ENCODE results near the gene KATNAL1. TPM values are rescaled to one million over a fixed set of nuclear protein-coding genes. Genes with fewer than 3 reads are reported as not detected.

The KATNAL1 gene
- total and polyA plus RNA-seq, 10 of the 15 experiments (the other 5 are each of a cell fraction or from before 2014, with no cell fraction given): 6.5 to 18.7 (median 11.7) TPM

DNA sequence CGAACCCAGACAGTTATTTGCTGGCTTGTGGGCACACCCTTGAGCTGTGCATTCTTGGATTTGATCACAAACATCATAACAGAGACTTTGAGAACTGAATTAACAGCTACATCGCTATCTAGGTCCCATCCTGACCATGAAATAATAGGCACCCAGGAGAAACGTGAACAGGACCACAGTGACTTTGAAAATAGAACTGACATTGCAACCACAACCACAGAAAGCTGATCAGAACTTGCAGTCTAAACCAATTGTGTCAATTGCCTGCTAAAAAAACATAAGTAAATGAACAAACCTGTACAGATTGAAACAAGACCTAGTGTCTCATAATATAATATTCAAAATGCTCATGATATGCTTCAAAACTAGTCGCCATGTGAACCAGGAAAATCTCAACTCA is 18.3 kb upstream of the KATNAL1 start:
- Histone ChIP-seq H3K36me3 (ENCODE audit: control insufficient read depth in 2 of 2, insufficient read depth in 2 of 2, low read length in 1 of 2) (no peaks in the 10 kb centered on the region), H2AFZ (ENCODE audit: control insufficient read depth, low read depth, low read length) (no peak overlapping the region), H3K9ac (ENCODE audit: control insufficient read depth, insufficient read depth, low read length) (no peak overlapping the region), H3K4me3 (no peak overlapping the region), H3K4me1 (ENCODE audit: control insufficient read depth, insufficient read depth, low read length) (peaks cover 6% of the 10 kb centered on the region), H3K4me2 (ENCODE audit: control insufficient read depth, insufficient read depth) (no peak overlapping the region), H4K20me1 (ENCODE audit: control insufficient read depth, insufficient read depth) (no peaks in the 10 kb centered on the region), H3K27me3 (replicated peaks in 1 of 2; ENCODE audit: control insufficient read depth in 2 of 2, insufficient read depth in 2 of 2, low read length in 1 of 2) (no peaks in the 10 kb centered on the region), H3K79me2 (ENCODE audit: control insufficient read depth, insufficient read depth, low read length) (no peaks in the 10 kb centered on the region), H3K9me3 (replicated peaks; ENCODE audit: control insufficient read depth, insufficient read depth, low read length) (no peaks in the 10 kb centered on the region), H3K27ac (ENCODE audit: control insufficient read depth, insufficient read depth) (no peak overlapping the region)
- TF ChIP-seq EZH2 (IDR thresholded peaks at IDR 0.05; ENCODE audit: borderline replicate concordance, control insufficient read depth, low read depth, low read length) (no peak), EP300 (IDR thresholded peaks at IDR 0.05; ENCODE audit: borderline replicate concordance in 1 of 2, control insufficient read depth in 1 of 2, low read depth in 2 of 2, low read length in 2 of 2) (0 out of 4 replicates have a peak, but pooled peaks of 1 of the 2 experiments have one; percentile 29), RUNX3 (IDR thresholded peaks at IDR 0.05; ENCODE audit: low read length) (peak; percentile 86), GATAD2B (conservative IDR thresholded peaks at IDR 0.05; ENCODE audit: low read depth) (no peak), BHLHE40 (IDR thresholded peaks at IDR 0.05; ENCODE audit: borderline replicate concordance in 1 of 2, low read depth in 2 of 2, low read length in 1 of 2) (peak; percentile 76 to 80)
- TF ChIP-seq, protein P1, sequence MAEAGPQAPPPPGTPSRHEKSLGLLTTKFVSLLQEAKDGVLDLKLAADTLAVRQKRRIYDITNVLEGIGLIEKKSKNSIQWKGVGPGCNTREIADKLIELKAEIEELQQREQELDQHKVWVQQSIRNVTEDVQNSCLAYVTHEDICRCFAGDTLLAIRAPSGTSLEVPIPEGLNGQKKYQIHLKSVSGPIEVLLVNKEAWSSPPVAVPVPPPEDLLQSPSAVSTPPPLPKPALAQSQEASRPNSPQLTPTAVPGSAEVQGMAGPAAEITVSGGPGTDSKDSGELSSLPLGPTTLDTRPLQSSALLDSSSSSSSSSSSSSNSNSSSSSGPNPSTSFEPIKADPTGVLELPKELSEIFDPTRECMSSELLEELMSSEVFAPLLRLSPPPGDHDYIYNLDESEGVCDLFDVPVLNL (IDR thresholded peaks at IDR 0.05; ENCODE audit: low read depth, low read length): no peak
- in situ Hi-C loops (cut with MboI): no loop called here
- FAIRE-seq (no peak), DNase-seq (ENCODE audit: low read depth, low spot score) (no peak), ATAC-seq (peak; percentile 59)
- ChIA-PET RAD21 (ENCODE audit: unreplicated experiment) (interaction anchor here (0.9 kb wide), 1 partner anchor 193 kb away, joined by 5 read pairs; no protein-coding TSS in a partner anchor), POLR2A (interaction anchor here (1.5 kb wide), 1 partner anchor 16 kb away, joined by 3 read pairs; no protein-coding TSS in a partner anchor), CTCF (interaction anchor here (1.1 kb wide), 1 partner anchor 193 kb away, joined by 4 read pairs; no protein-coding TSS in a partner anchor), SMC1A (ENCODE audit: uncharacterized antibody, unreplicated experiment) (interaction anchor here (0.9 to 1.1 kb wide), 4 partner anchors 9 to 74 kb away, joined by 3 to 4 read pairs (median 3); no protein-coding TSS in a partner anchor)
- BruUV-seq (replicated peaks): no TSS peak
- WGBS (ENCODE audit: insufficient coverage, insufficient replicate concordance, low lambda C conversion rate, missing lambda C conversion rate): 31% methylated on average over 4 of the region's 4 CpGs
- intact Hi-C loops (cut with micrococcal nuclease; ENCODE audit: unreplicated experiment): no loop called here
